Heart right ventricle (tissue), 16 donors: ENCODE measurements around the gene GPRC5B. TPM values are rescaled to one million over a fixed set of nuclear protein-coding genes. Genes with fewer than 3 reads are reported as not detected.

ENCODE experiments used
- ATAC-seq, 8 donors: fragments of 200-7000 bp; cut with Tn5 transposase; one replicate each; pipeline ENCODE4 v1.9.1; 2020; ENCODE audit warnings: mild to moderate bottlenecking in 8 of 8, moderate library complexity in 8 of 8, moderate number of reproducible peaks in 1 of 8
- DNase-seq, 2 donors: peaks; one replicate each; pipeline ENCODE4 v3.0.0-alpha.2; 2020
- H3K27ac ChIP-seq, 10 donors: fragments of 200-600 bp; sonication (generic) in 2 of 10; one replicate each; pipeline versions ENCODE4 v1.5.0 to v1.8.0; 2020 to 2022; ENCODE audit warnings: mild to moderate bottlenecking in 3 of 10
- H3K27me3 ChIP-seq, 7 donors: fragments of 200-600 bp; one replicate each; pipeline ENCODE4 v1.8.0; 2021 to 2022; ENCODE audit warnings: mild to moderate bottlenecking in 2 of 7
- H3K36me3 ChIP-seq, 9 donors: fragments of 200-600 bp; sonication (generic) in 1 of 9; one replicate each; pipeline versions ENCODE4 v1.5.0 to v1.8.0; 2020 to 2022; ENCODE audit warnings: mild to moderate bottlenecking in 2 of 9
- H3K4me1 ChIP-seq, 9 donors: fragments of 200-600 bp; sonication (generic) in 1 of 9; one replicate each; pipeline versions ENCODE4 v1.5.0 to v1.8.0; 2020 to 2022; ENCODE audit warnings: mild to moderate bottlenecking in 4 of 9
- H3K4me3 ChIP-seq, 10 donors: fragments of 200-600 bp; sonication (generic) in 2 of 10; one replicate each; pipeline versions ENCODE4 v1.5.0 to v1.8.0; 2020 to 2022; ENCODE audit warnings: mild to moderate bottlenecking in 7 of 10, moderate library complexity in 2 of 10
- H3K9me3 ChIP-seq, 11 donors: fragments of 200-600 bp in 10 of 11; sonication (generic) in 2 of 11; one replicate each; pipeline versions ENCODE4 v1.5.0 to v1.8.0; 2013 to 2022; ENCODE audit warnings: mild to moderate bottlenecking in 2 of 11, control low read depth in 1 of 11, moderate library complexity in 1 of 11
- CTCF ChIP-seq, 9 donors: fragments of 200-600 bp; sonication (generic) in 2 of 9; IDR thresholded peaks; one replicate each; pipeline versions ENCODE4 v1.5.0 to v1.8.0; 2021 to 2022; ENCODE audit warnings: antibody characterized with exemption in 9 of 9, mild to moderate bottlenecking in 5 of 9, moderate library complexity in 1 of 9
- WGBS, 2 donors: extraction: QIAGEN DNeasy Blood & Tissue Kit; methylation state at CpG; one replicate each; pipeline ENCODE4 v1.1.7; 2013; ENCODE audit warnings: inconsistent platforms in 1 of 2; 5-methylcytosine and 5-hydroxymethylcytosine counted together
- intact Hi-C, 10 donors: fragments of 100-400 bp; cut with DNase I; formaldehyde crosslinking; loops; one replicate each; pipeline versions ENCODE4 v1.11.1 to v1.14.2; 2022
- polyA plus RNA-seq, 2 donors: library from polyadenylated mRNA; stranded (reverse); fragments of 200-250 nt; gene quantifications; one replicate each; pipeline ENCODE4 v1.2.3, GENCODE V29; 2013
- total RNA-seq, 10 donors: library from RNA; stranded (reverse); fragmentation: NEBNext Ultra II Directional in 3 of 10; extraction: Animal tissue kit (Norgen Biotek cat#: 25700) in 3 of 10; gene quantifications; one replicate each; pipeline versions ENCODE4 v1.2.1 to v1.2.4, GENCODE V29; 2021 to 2023
- donor health status: Arrhythmogenic right ventricular cardiomyopathy.
- donor health status: ischemic (EF 13 %, LVEDD 7.1; RV severe dilation, severe dysfunction).
- donor health status: healthy with polysubstance abuse.
- donor health status: DM: no; HTN: yes; CAD: no.
- donor health status: DM: no; HTN: no; CAD: no.
- donor health status: ischemic (EF 25% LVEDD 6.9; RV normal size, moderate dysfunction).
- donor health status: ischemic (EF 25% LVEDD 5.7; RV mildly dilated, moderate dysfunction).
- donor health status: healthy.
- donor health status: DM: yes; HTN: yes; CAD: no.
- donor health status: Ischemic cardiomyopathy.
- donor health status: ischemic (EF 35%, LVEDD 5.7; RV mildly dilated, moderate dysfunction).
- donor health status: nonischemic (EF 11% LVEDD 7.7; RV severe dilation, severe dysfunction).
- donor health status: DM: yes; HTN: yes; CAD: no.
- donor health status: PGD.
- donor health status: ischemic (EF 29% LVEDD 5.4; RV normal size, mild dysfunction).
- donor health status: nonischemic (EF 23%, LVEDD 6.1; RV moderate dilation, normal function).

Gene GPRC5B
- total and polyA plus RNA-seq, 12 donors, result 24.1 to 208 (median 69.4) TPM

- Histone ChIP-seq H3K36me3 (peaks cover 0 to 98% (median 25%) of the 10 kb centered on the region in 9 donors), H3K4me1 (peaks cover 2 to 76% (median 45%) of the 10 kb centered on the region in 9 donors), H3K27ac (peak overlapping the region in 6 of 10 donors; percentile 17 to 52 (median 24)), H3K27me3 (no peaks in the 10 kb centered on the region), H3K4me3 (no peak overlapping the region), H3K9me3 (no peaks in the 10 kb centered on the region)
- intact Hi-C loops, result loop anchor here in 1 of 10 donors (5.0 kb wide), 1 partner anchor 46 kb away; no protein-coding TSS in a partner anchor
- WGBS, 2 donors, result 40 to 43% methylated on average over 9 of the region's 9 CpGs
- DNase-seq (no peak), ATAC-seq (peak in 2 of 8 donors; percentile 13 to 27)
- TF ChIP-seq CTCF (IDR thresholded peaks at IDR 0.05), result no peak
Observed at GRCh38 chr16:19868421-19868820, 16.2 kb downstream of the GPRC5B start.

- TF ChIP-seq CTCF (IDR thresholded peaks at IDR 0.05), result no peak
- Histone ChIP-seq H3K4me3 (no peak overlapping the region), H3K27ac (peak overlapping the region in 7 of 10 donors; percentile 9 to 85 (median 59)), H3K36me3 (peaks cover 0 to 100% (median 22%) of the 10 kb centered on the region in 9 donors), H3K27me3 (no peaks in the 10 kb centered on the region), H3K4me1 (peaks cover 0 to 87% (median 46%) of the 10 kb centered on the region in 9 donors), H3K9me3 (no peaks in the 10 kb centered on the region)
- peak in 1 of 2 donors; percentile 44 for DNase-seq
- intact Hi-C loops, result no loop called here
- ATAC-seq, result peak in 6 of 8 donors; percentile 54 to 88 (median 79)
- WGBS, 2 donors, result 57 to 63% methylated on average over 5 of the region's 5 CpGs
Observed at GRCh38 chr16:19864566-19864965, 20.1 kb downstream of the GPRC5B start.

- no peak for TF ChIP-seq CTCF (IDR thresholded peaks at IDR 0.05)
- Histone ChIP-seq H3K27ac (peak overlapping the region in 7 of 10 donors; percentile 9 to 85 (median 59)), H3K36me3 (peaks cover 0 to 100% (median 27%) of the 10 kb centered on the region in 9 donors), H3K4me3 (no peak overlapping the region), H3K4me1 (peaks cover 0 to 85% (median 45%) of the 10 kb centered on the region in 9 donors), H3K9me3 (no peaks in the 10 kb centered on the region), H3K27me3 (no peaks in the 10 kb centered on the region)
- DNase-seq (no peak), ATAC-seq (no peak)
- intact Hi-C loops, result no loop called here
- 87 to 89% methylated on average over 1 of the region's 1 CpG for WGBS, 2 donors
Observed at GRCh38 chr16:19863990-19864389, 20.7 kb downstream of the GPRC5B start.

GRCh38 chr16:19861811-19862327, 22.8 kb downstream of the GPRC5B start:
- peak overlapping the region in 5 of 10 donors; percentile 6 to 52 (median 39) for H3K27ac ChIP-seq
- DNase-seq (no peak), ATAC-seq (peak in 3 of 8 donors; percentile 16 to 51 (median 25))

More at GRCh38 chr16:19861811-19862327, 22.8 kb downstream of the GPRC5B start:
- intact Hi-C loops, result no loop called here
- 65 to 66% methylated on average over 16 of the region's 16 CpGs for WGBS, 2 donors
- Histone ChIP-seq H3K4me1 (peaks cover 0 to 64% (median 34%) of the 10 kb centered on the region in 9 donors), H3K27me3 (no peaks in the 10 kb centered on the region), H3K9me3 (no peaks in the 10 kb centered on the region), H3K4me3 (peak overlapping the region in 6 of 10 donors; percentile 9 to 37 (median 28)), H3K36me3 (peaks cover 0 to 100% (median 38%) of the 10 kb centered on the region in 9 donors)
- TF ChIP-seq CTCF (IDR thresholded peaks at IDR 0.05), result no peak
